Inflammatory macrophage treated with lipopolysaccharide for 1 hour (primary cell): ENCODE measurements around the gene PROX1.
"Not testable (repeated sequence)": the region's sequence is repeated elsewhere in the genome, so short reads cannot be mapped to it uniquely, and the experiment has no call there.

Source experiments
- DNase-seq, 2 donors: peaks; one replicate each; pipeline ENCODE4 v3.0.0-alpha.2; 2020 to 2022

PROX1 gene

DNA sequence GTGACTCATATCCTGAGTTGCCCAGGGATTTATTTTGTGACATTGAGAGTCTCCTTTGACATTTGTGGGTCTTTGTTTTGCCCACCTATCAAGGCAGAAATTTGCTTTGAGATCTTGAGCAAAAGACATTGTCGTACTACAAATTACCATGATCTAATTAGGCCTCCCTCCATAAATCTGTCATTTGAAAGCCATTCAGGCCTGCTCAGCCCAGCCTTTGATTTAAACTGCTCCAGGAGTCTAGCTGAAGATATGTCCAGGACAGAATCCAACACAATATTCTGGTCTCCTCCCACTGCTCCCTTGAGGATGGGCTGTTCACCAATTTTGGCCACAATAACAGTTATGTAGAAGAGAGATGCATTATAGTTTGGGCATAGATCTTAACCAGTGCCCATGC, 86.7 kb downstream of the PROX1 start:
- no peak for DNase-seq

DNA sequence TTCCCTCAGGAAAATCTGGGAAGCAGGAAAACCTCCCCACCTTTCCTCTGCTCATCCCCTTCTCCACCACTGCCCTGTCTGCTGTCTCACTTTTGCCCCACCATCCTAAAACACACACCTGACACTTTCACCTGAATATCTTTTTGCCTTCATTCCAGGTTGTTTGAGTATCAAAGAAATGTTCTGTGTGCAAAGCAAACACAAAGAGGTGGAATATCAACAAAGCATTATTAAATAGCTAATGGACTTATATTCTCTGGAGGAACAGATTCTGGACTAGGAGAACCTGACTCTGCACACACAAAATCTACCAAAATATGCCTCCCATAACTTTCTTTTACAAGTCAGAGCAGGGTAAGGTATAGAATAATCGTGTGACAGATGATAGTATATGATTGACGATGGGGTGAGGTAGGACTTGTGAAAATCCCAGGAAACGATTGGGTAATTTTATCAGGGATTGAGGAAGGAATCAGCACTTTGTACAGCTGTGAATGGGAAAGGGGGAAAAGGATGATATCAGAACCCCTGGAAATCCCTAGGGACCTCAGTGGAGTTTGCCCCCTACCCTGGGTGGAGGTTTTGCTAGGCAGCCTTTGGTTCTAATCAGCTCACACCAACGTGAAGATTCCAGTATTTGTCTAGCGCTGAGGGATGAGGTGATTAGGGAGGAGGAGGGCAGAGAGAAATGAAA, 87.7 kb downstream of the PROX1 start:
- no peak for DNase-seq

DNA sequence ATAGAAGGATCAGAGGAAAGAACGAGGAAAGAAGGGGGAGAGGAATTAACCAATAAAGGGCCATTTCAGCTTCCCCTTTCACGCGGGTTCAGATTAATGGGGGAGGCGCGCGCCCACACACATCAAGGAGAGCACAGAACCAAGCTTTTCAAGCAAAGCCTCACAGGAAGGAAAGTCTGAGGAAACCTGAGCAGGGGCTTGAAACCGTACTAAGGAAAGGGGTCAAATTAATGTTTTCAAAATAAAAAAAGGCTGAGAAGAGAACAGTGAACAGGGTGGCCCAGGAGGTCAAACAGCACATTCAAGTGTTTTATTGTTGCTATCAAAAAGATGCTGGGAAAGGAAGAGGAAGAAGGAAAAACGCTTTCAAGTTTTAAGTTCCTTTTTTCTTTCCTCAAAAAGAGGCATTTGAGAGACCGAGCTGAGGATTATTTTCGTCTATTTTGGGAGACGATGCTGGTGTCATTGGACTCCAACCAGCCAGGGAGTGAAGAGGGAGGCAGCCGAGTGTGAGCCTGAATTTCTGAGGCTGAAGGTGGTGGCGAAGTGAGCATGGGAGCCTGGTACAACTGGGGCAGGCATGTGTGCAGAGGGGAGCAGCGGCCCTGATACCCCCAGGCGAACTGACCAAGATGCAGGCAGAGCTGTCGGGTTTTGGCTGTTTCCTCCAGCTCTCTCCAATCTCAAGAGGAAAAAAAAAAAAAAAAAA, 88.4 kb downstream of the PROX1 start:
- DNase-seq, result no peak

DNA sequence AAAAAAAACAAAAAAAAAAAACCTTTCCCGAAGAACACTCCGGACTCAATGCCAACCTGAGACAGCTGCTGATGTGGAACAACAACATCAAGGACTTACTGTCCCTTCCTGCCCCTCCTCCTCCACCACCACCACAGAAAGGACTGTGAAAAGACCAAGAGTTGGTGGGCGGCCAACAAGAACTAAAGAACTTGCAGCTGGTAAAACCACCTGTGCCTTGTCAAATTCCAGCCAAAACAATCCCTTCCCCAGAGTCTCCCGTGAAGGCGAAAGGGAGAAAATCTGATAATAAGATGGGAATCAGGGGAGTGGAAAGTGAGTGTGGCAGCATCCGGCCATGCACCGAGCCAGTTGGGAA, 88.9 kb downstream of the PROX1 start:
- no peak for DNase-seq

DNA sequence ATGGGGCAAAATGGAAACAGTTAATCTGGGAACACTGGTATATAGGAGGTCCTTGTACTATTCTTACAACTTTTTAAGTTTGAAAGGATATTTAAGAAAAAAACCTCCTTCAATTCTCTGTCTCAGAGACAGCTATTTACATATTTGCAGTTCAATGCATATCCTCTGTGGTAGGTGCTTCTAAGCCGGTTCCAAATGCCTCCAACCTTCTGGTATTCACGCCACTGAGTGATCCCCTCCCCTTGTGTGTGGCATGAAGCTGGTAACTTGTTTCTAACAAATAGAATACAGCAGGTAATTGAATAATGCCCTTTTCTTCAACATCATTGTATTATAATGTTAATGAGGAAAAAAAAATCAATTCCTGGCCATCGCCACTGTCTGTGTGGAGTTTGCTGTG, 91.2 kb downstream of the PROX1 start:
- DNase-seq, result no peak

DNA sequence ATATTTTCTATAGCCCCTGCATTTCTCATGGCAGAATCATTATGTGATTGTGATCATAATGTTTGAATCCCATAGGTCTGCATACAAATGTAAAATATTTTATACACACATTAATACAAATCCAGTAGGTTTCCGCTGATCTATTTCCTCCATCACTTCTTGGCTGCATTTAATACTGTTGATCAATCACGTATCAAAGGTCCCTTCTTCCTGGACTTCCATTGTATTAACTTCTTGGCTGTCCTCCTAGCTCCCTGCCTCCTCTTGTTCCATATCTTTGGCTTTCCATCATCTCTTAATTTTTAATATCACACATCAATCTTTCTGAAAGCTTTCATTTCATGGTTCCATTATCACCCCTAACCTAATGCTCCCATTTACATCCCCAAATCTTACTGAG, 97.6 kb downstream of the PROX1 start:
- no peak for DNase-seq

DNA sequence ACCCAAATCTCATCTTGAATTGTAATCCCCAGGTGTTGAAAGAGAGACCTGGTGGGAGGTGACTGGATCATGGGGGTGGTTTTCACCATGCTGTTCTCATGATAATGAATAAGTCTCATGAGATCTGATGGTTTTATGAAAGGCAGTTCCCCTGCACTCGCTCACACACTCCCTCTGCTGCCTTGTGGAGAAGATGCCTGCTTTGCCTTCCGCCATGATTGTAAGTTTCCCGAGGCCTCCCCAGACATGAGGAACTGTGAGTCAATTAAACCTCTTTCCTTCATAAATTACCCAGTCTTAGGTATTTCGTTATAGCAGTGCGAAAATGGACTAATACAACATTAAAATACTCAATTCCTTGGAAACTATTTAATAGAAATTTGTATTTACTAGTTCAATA, 99.2 kb downstream of the PROX1 start:
- DNase-seq, result no peak

DNA sequence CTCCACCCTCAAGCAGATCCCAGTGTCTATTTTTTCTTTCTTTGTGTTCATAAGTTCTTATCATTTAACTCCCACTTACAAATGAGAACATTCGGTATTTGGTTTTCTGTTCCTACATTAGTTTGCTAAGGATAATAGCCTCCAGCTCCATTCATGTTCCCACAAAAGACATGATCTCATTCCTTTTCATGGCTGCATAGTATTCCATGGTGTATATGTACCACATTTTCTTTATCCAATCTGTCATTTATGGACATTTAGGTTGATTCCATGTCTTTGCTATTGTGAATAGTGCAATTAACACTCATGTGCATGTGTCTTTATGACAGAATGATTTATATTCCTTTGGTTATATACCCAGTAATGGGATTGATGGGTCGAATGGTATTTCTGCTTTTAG, 101.2 kb downstream of the PROX1 start:
- not testable (repeated sequence) for DNase-seq
